SK-N-DZ (cell line): Measurements from ENCODE around the gene LZTS2.

Source experiments
- DNase-seq: peaks from one replicate; pipeline ENCODE4 v3.0.0-alpha.2; 2015; ENCODE audit warnings: low spot score

Gene LZTS2

DNA sequence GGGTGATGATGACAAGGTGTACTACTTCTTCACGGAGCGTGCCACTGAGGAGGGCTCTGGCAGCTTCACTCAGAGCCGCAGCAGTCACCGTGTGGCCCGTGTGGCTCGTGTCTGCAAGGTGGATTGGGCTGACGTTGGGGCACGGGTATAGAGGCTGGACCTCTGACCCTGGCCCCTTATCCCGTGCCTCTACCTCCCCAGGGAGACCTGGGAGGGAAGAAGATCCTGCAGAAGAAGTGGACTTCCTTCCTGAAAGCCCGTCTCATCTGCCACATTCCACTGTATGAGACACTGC lies 20.8 kb upstream of the LZTS2 start:
- DNase-seq: no peak

DNA sequence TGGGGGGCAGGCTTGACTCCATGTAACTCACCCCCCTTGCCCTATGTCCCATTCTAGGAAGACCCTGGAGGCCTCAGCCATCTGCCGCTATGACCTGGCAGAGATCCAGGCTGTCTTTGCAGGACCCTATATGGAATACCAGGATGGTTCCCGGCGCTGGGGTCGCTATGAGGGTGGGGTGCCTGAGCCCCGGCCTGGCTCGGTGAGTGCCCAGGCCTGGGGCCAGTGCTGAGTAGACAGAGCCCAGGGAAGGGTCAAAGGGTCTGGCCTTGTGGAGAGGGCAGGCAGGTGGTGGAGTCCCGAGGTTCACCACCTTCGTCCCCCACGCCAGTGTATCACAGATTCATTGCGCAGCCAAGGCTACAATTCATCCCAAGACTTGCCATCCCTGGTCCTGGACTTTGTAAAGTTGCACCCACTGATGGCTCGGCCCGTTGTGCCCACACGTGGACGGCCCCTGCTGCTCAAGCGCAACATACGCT lies 19.8 kb upstream of the LZTS2 start:
- DNase-seq: no peak

DNA sequence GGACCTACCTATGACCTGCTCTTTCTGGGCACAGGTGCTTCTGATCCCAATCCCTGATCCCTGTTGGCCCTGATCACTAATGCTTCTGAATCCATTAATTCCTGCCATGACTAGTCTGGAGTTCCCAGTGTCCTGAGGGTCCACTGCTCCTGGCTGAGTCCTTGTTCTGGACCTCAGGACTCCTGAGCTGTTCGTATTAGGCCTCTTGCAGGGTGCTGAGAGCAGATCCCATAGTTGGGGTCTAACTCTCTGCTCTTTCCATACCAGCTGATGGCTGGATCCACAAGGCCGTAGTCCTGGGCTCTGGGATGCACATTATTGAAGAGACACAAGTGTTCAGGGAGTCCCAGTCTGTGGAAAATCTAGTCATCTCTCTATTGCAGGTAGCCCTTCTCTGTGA lies 19.3 kb upstream of the LZTS2 start:
- no peak for DNase-seq

DNA sequence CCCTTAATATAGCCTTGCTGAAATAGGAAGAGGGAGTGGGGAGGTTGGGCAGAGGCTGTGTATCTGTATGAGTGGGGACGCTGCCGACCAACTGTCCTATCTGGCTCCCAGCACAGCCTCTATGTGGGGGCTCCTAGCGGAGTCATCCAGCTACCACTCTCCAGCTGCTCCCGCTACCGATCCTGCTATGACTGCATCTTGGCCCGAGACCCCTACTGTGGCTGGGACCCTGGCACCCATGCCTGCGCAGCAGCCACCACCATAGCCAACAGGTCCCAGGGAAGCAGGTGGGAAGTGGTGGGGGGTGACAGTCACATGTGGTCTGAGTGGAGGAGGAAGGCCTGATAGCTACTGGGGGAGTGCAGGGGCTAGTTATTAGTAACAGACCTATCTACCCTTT lies 18.9 kb upstream of the LZTS2 start:
- no peak for DNase-seq

DNA sequence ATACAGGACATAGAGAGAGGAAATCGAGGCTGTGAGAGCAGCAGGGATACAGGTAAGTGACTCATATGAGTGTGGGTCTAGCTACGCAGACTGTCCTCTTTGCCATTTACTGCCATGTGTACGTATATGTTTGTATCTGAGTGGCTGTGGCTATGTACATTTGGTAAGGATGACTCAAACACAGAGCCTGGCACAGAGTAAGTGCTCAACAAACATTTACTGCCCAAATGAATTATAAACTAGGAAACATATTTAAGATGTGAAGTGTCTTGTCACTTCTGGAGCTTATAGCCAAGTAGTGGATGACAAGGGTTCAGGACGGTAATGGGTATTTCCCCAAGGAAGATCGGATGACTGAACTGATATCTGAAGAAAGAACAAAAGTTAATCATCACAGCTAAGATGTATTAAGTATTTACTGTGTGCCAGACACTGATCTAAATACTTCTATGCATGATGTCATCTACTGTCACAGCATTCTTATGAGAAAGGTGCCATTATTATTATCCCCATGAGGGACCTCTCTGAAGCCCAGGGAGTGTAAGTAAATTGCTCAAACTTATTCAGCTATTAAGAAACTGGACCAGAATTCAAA lies 18.3 kb upstream of the LZTS2 start:
- DNase-seq: no peak

DNA sequence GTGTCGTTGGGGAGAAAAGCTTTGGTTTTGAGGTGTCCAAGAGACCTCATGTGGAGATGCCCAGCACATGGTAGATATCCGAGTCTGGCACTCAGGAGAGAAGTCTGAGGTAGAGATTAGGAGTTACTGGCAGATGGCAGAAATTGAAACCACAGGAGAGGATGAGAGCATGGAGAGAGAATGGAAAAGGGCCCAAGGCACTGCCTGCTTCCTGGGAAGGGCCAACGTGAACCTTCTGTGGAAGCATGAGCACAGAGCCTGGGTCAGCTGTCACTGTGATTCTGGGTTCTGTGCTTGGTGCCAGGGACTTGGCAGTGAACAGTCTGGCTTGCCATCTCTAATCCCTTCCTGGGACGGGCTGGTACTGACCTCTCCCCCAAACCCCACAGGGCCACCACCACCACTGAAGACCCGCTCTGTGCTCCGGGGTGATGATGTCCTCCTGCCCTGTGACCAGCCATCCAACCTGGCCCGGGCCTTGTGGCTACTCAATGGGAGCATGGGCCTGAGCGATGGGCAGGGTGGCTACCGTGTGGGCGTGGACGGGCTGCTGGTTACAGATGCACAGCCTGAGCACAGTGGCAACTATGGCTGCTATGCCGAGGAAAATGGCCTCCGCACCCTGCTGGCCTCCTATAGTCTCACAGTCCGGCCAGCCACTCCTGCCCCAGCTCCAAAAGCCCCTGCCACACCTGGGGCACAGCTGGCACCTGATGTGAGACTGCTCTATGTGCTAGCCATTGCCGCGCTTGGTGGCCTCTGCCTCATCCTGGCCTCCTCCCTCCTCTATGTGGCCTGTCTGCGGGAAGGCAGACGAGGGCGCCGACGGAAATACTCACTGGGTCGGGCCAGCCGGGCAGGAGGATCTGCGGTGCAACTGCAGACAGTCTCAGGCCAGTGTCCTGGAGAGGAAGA lies 16.4 kb upstream of the LZTS2 start:
- no peak for DNase-seq

DNA sequence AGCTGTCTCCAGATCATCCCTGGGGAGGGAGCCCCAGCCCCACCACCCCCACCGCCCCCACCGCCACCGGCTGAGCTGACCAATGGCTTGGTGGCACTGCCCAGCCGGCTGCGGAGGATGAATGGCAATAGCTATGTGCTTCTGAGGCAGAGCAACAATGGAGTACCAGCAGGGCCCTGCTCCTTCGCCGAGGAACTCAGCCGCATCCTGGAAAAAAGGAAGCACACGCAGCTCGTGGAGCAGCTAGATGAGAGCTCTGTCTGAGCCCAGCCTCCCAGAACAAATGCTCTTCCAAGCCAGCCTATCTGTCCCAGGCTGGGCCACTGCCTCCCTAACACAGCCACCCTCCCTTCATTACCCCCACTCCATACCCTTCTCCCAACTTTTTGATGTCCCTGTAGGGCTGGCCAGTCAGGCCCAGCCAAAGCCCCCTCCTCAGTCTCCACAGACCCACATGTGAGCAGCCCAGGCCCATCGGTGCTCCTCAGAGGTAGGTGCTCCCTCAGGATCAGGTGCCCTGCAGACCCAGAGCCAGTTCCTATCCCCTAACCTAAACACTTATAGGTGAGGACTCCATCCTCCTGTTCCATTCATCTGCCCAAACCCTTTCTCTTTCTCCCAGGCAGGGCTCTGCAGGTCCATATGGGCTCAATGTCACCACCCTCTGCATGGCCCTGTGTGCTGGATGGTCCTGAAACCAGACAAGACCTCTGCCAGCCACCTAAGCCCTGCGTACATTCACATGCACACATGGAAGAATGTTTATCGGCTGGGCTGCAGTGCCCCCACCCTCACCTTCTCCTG lies 15.5 kb upstream of the LZTS2 start:
- DNase-seq: no peak

DNA sequence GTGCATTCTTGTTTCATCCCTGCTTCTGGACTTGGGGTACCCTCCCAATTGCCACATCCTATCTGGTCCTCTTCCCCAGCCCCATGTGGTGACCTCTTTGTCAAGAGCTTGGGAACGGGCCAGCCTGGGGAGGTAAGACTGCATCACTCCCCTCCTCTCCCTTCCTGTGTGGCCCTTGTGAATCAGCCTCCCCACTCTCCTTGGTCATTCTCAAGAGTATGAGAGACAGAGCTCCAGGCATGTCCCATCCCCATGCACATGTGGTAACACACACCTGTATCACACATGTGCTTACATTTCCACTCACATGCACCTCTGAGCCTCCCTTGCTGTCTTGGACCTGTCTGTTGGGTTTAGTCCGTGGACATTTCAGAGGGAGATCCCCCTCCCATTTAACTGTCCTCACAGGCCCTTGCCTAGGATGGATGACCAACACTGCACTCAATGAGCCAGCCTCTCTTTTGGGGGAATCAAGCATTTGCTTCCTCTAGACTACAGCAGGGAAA lies 14.9 kb upstream of the LZTS2 start:
- no peak for DNase-seq

DNA sequence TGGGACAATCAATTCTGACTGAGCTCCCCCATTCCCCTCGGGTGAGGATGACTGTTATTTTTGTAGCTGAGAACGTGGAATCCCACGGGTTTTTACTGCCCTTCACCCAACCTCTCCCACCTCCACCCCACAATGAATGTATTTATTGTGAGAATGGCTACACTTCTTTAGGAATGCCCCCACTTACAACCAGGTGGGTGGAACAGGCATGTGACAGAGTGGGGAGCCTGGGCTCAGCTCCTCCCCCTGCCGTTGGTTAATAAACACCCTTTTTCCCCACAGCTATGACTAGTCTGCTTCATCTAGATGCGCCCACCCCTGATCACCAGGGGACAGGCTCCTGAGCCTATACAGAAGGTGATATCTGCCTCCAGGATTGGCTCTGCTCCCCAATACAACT lies 14.3 kb upstream of the LZTS2 start:
- no peak for DNase-seq

DNA sequence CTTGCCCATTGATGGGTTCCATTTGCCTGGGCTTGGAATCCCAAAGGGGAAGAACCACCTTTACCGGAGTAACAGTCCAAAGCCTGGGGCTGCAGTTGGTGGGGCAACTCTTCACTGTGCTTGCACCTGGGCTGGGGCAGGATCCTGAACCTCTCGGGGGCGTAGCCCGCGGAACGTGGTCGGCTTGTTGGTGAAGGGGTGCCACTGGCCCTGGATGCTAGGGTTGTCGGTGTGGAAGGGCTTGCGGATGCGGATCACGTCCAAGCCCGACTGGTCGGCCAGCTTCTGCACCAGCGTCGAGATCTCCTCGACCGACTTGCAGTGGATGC lies 13.0 kb upstream of the LZTS2 start:
- no peak for DNase-seq

DNA sequence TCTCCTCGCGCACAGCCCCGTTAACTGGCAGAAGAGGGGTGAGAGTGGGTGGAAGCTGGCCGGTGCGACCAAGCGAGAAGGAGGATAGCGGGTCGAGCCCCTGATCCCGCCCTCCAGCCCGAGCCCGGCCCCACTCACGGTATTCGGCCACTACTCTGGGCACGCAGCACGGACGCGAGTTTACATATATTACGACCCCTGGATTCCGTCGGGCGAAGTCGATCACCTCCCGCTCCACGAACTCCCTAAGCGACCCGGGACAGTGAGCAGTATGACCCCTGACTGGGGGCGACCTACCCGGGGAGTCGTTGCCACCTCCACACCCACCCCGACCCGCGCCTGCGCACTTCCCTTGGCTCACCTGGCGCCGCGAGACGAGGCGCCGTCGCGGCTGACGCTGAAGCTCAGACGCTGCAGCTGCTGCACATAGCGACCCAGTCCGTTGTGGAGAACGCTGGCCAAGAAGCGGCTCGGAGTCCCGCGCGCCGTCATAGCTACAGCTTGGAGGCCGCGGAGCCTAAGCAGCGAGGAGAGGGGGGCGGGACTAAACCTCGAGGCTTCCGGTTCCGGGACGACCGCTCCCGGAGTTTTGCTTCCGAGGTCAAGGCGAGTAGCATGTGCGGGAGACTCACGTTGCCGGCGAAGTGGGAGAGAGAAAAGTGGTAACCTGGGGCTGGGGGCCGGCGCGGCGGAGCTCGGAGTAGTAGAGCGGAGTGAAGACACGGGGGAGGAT lies 12.5 kb upstream of the LZTS2 start, which contains the start of the genes MRPL43 and TWNK:
MRPL43 (minus strand) TSS at position 546 of the 733 bp plus-strand sequence; CDS start at position 492, 54 bp downstream.
TWNK (plus strand) TSS at position 592 of the 733 bp plus-strand sequence. CDS start 668 bp downstream, outside the sequence.
- DNase-seq: peak; percentile 81

DNA sequence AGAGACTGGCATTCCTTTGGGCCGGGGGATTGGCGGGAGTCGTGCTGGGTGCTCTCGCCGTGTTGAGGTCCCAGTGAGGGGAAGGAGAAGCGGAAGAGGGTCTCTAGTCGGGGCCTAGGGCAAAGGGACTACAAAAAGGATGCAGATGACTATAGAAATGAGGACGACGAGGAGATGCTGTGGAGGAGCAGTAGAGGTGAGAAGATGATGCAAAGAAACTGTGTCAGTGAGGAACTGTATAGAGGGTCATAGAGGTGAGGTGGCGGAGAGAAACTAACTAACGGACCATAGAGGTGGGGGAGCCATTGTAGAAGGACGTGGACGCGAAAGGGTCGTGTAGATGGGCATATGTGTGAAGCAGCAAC lies 11.9 kb upstream of the LZTS2 start:
- DNase-seq: no peak

DNA sequence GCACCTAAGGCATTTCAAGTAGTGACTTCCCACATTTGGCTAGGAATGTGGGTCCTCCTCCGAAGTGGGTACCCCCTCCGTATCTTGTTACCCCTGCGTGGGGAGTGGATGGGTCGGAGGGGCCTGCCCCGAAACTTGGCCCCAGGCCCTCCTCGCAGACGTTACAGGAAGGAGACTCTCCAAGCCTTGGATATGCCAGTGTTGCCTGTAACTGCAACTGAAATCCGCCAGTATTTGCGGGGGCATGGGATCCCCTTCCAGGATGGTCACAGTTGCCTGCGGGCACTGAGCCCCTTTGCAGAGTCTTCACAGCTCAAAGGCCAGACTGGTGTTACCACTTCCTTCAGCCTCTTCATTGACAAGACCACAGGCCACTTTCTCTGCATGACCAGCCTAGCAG lies 11.4 kb upstream of the LZTS2 start:
- no peak for DNase-seq

DNA sequence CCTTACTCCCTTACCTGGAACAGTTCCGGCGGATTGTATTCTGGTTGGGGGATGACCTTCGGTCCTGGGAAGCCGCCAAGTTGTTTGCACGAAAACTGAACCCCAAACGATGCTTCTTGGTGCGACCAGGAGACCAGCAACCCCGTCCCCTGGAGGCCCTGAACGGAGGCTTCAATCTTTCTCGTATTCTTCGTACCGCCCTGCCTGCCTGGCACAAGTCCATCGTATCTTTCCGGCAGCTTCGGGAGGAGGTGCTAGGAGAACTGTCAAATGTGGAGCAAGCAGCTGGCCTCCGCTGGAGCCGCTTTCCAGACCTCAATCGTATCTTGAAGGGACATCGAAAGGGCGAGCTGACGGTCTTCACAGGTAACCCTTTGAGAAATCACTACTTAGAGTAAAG lies 10.5 kb upstream of the LZTS2 start:
- DNase-seq: no peak

DNA sequence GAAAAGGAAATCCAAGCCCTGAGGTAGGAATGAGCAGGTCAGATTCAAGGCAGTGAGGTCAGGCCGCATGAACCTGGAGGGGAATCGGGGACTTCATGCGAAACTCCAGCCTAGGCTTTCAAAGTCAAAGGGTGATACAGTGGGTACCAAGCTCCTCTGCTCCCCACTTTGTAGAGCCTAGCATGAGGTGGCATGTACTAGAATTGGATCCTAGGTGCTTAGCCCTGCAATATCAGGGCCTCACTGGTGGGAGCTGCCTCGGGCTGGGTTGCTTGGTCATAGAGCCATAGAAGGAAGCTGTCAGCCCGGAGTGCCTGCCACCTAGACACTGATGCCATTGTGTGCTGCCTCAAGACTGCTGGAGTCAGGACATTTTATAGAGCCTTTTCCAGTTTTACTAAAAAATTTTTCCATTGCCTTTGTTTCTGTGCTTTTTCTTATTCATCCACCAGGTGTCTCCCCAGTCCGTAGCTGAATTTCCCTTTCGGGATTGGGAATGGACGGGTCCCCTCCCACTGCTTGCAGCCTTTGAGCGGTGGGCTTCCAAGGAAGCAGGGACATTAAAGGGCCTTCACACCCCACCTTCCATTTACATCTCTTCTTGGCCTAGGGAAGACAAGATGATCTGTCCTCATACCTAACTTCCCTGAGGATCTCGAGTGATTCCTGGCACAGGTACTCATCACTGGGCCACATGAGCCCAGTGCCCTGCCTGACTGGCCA lies 5.5 kb upstream of the LZTS2 start:
- no peak for DNase-seq

DNA sequence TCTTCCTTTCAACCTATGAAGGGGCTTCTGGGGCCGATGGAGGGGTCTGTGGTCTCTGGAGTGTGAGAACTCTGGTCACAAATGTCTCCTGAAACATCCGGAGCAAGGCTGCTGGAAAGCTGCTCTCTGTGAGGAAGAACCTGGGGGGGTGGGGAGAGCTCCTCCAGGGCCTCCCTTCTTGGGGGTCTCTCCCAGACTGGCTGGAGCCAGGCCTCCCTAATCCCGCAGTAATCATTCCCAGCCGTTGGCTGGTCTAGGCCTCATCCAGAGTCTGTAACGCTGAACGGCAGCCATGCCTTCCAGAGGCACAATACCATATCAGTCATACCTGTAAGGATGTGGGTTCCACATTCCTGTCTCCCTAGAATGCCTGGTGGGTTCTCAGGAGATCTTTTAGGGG lies 4.4 kb upstream of the LZTS2 start:
- DNase-seq: no peak

DNA sequence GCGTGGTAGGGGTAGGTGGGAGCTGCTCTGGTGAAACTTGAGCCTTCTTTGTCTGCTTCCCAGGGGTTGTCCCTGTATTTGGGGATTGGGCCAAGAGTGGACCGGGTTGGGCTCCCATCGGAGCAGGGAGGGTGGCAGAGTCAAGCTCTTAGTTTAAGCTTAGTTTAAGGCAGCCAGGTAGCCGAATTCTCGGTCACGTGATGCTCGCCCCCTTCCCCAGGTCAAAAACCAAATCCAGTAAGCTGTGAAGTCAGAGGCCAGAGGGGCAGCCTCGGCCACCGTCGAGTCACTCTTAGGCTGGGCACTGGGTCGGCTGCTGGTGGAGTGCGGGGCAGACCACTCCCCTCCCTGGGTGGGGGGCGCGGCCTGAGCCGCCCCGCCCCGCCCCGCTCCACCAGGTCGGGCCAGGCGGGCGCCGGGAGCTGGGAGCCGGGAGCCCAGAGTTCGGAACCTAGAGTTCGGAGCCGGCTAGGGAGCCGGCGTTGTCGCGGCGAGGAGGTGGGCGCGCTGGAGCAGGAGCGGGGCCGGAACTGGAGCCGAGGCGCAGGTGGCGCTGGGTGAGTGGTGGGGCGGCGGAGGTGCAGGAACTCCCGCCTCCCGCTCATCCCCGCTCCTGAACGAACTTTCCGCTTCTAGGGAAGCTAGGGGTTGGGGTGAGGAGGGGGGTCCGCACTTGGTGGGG lies 2.8 kb upstream of the LZTS2 start:
- DNase-seq: no peak

DNA sequence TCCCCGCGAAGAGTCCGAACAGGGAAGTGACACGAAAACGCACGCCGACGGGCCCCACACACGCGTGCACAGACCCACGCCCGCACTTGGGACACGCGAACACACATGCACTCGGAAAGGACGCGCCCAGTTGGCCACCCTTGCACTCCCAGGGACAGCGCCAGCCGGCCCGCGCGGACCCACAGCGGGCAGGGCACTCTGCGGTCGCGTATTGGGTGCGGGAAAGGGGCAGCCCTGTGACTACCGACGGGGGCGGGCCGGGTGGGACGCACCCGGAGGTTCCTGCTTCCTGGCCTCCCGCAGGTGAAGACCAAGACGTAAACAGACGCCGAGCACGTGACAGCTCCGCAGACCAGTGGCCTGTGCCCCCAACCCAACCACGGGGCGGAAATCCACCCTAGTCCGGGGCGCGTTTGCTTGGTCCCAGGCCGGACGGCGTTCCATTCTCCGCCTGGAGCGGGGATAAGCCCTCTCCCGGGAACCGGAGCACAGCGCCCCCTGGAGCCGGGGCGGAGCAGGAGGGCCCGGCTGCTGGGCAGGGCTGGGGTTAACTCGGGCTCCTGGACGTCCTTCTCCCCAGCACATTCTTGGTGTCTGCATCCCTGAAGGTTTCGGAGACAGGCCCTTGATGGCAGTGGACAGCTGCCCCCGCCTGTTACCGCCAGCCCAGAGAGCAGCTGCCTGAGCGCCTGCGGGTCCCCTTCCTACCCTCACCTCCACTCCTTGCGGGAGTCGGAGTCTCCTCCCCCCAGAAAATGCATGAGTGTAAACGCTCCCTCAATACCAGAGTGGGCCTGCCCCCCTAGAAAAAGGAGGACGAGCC lies 2.0 kb upstream of the LZTS2 start:
- peak; percentile 84 for DNase-seq
